HepG2 (cell line): ENCODE results near the gene TRNP1. TPM values are rescaled to one million over a fixed set of nuclear protein-coding genes. Genes with fewer than 3 reads are reported as not detected.
A peak's percentile ranks its signal among the peaks of the same experiment; 100 is the strongest.

ENCODE experiments used
- AGO1 ChIP-seq: fragments of 200-400 bp; formaldehyde crosslinking; IDR thresholded peaks from 2 replicates; pipeline ENCODE4 v1.6.1; 2017; ENCODE audit warnings: mild to moderate bottlenecking, low read depth, low read length, moderate library complexity; ENCODE audit not compliant: poor library complexity, severe bottlenecking
- CBX2 ChIP-seq, 2 experiments: fragments of 200-600 bp in 1 of 2; sonication (generic); formaldehyde crosslinking in 1 of 2; IDR thresholded peaks; 2 replicates each; pipeline versions ENCODE4 v1.7.0 to v1.8.1; 2018 to 2022; ENCODE audit warnings: low read depth in 2 of 2, low read length in 1 of 2, mild to moderate bottlenecking in 1 of 2, missing genetic modification reagents in 1 of 2
- ELF3 ChIP-seq: IDR thresholded peaks from 2 replicates; pipeline ENCODE4 v1.6.1; 2016; ENCODE audit warnings: missing genetic modification reagents, missing compliant biosample characterization
- KAT2B ChIP-seq: fragments of 150-350 bp; IDR thresholded peaks from 2 replicates; pipeline ENCODE4 v1.6.1; 2014; ENCODE audit warnings: low read depth, low read length, borderline replicate concordance
- MIER2 ChIP-seq: IDR thresholded peaks from 2 replicates; pipeline ENCODE4 v1.6.1; 2016; ENCODE audit warnings: missing biosample characterization, missing genetic modification reagents
- NFIB ChIP-seq: sonication (generic); formaldehyde crosslinking; IDR thresholded peaks from 2 replicates; pipeline ENCODE4 v1.9.0; 2021; ENCODE audit warnings: missing genetic modification reagents, mild to moderate bottlenecking, borderline replicate concordance
- ZEB1 ChIP-seq: IDR thresholded peaks from 2 replicates; pipeline ENCODE4 v1.6.1; 2012; ENCODE audit warnings: mild to moderate bottlenecking, low read depth, inconsistent platforms; ENCODE audit not compliant: insufficient replicate concordance
- ZNF337 ChIP-seq: sonication (generic); formaldehyde crosslinking; IDR thresholded peaks from 2 replicates; pipeline ENCODE4 v1.5.1; 2020; ENCODE audit warnings: missing genetic modification reagents, low read depth, mild to moderate bottlenecking, borderline replicate concordance
- ZNF558 ChIP-seq: sonication (generic); formaldehyde crosslinking; IDR thresholded peaks from 2 replicates; pipeline ENCODE4 v1.9.0; 2022; ENCODE audit warnings: mild to moderate bottlenecking, missing genetic modification reagents, borderline replicate concordance
- ZNF792 ChIP-seq: IDR thresholded peaks from 2 replicates; pipeline ENCODE4 v1.6.1; 2016
- ZSCAN20 ChIP-seq: sonication (generic); formaldehyde crosslinking; IDR thresholded peaks from 2 replicates; pipeline ENCODE4 v1.4.0; 2020; ENCODE audit warnings: missing genetic modification reagents, mild to moderate bottlenecking, borderline replicate concordance
- polyA plus RNA-seq, 8 experiments: library from polyadenylated mRNA; depleted of rRNA in 3 of 8; stranded (reverse) in 7 of 8; unstranded in 1 of 8; fragments of >200 nt; fragmentation: Illumina TruSeq in 4 of 8; extraction: Trizol in 4 of 8; gene quantifications; 2 replicates each; pipeline versions ENCODE4 v1.2.1 to v1.2.3, GENCODE V29; 2011 to 2016; ENCODE audit warnings: low read depth in 4 of 8, missing spikeins in 1 of 8, mixed read lengths in 1 of 8; ENCODE audit not compliant: insufficient read depth in 1 of 8
- total RNA-seq, 5 experiments: library from RNA; depleted of rRNA; stranded (reverse); fragments of >200 nt; fragmentation: Illumina TruSeq; extraction: Trizol; gene quantifications; 2 replicates each; pipeline ENCODE4 v1.2.3, GENCODE V29; 2016; ENCODE audit warnings: low read depth in 1 of 5
- TF ChIP-seq, protein P1 (sequence below): sonication (generic); formaldehyde crosslinking; IDR thresholded peaks from 2 replicates; pipeline ENCODE4 v1.8.1; 2023; ENCODE audit warnings: mild to moderate bottlenecking, missing genetic modification reagents, borderline replicate concordance
- TF ChIP-seq, protein P2 (sequence below): sonication (generic); formaldehyde crosslinking; IDR thresholded peaks from 2 replicates; pipeline ENCODE4 v1.4.0; 2020; ENCODE audit warnings: missing genetic modification reagents
- TF ChIP-seq, protein P3 (sequence below): sonication (generic); formaldehyde crosslinking; conservative IDR thresholded peaks from 2 replicates; pipeline ENCODE4 v1.5.0; 2020; ENCODE audit warnings: missing genetic modification reagents
- TF ChIP-seq, protein P4 (sequence below): sonication (generic); formaldehyde crosslinking; IDR thresholded peaks from 2 replicates; pipeline ENCODE4 v1.9.0; 2021; ENCODE audit warnings: missing genetic modification reagents, borderline replicate concordance
- TF ChIP-seq, protein P5 (sequence below): sonication (generic); formaldehyde crosslinking; IDR thresholded peaks from 2 replicates; pipeline ENCODE4 v1.4.0; 2020; ENCODE audit warnings: missing genetic modification reagents
- TF ChIP-seq, protein P6 (sequence below), 2 experiments: fragments of 450-650 bp in 1 of 2; sonication (generic) in 1 of 2; formaldehyde crosslinking; IDR thresholded peaks; 2 replicates each; pipeline versions ENCODE4 v1.5.0 to v1.8.0; 2020 to 2022; ENCODE audit warnings: mild to moderate bottlenecking in 1 of 2, missing genetic modification reagents in 1 of 2

Gene TRNP1
- total and polyA plus RNA-seq, 2 of the 13 experiments (the other 11 are each of a cell fraction or from before 2014, with no cell fraction given) = 42.0 to 158 TPM

DNA sequence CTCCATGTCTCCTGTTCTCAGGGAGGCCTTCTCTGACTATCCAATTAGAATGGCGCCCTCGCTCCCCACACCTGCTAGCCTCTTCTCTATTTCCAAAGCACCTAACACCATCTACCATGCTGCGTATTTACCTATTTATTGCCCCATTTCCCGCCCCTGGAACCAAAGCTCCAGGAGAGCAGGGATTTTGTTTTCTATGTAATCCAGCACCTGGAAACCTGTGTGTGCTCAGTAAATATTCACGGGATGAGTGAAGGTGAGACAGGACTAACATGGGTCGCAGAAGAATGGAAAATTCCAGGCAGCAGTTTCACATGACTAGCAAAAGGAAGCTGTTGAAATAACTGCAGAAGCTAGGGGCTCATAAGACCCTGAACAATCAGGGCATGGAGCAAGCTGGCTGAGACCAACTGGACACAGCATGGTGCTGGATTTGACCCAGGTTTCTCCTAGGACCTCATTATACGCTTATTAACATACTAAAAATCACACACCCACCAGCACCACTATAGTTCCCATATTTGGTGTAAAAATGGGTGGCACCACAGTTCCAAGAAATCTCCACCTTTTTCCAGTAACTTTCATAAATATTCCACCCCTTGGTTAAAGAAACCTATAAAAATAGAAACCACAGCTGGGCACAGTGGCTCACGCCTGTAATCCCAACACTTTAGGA lies 34.2 kb downstream of the TRNP1 start (continued):
- TF ChIP-seq, protein P1, sequence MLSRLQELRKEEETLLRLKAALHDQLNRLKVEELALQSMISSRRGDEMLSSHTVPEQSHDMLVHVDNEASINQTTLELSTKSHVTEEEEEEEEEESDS (CRISPR knock-in tag) = no peak
- TF ChIP-seq, protein P2, sequence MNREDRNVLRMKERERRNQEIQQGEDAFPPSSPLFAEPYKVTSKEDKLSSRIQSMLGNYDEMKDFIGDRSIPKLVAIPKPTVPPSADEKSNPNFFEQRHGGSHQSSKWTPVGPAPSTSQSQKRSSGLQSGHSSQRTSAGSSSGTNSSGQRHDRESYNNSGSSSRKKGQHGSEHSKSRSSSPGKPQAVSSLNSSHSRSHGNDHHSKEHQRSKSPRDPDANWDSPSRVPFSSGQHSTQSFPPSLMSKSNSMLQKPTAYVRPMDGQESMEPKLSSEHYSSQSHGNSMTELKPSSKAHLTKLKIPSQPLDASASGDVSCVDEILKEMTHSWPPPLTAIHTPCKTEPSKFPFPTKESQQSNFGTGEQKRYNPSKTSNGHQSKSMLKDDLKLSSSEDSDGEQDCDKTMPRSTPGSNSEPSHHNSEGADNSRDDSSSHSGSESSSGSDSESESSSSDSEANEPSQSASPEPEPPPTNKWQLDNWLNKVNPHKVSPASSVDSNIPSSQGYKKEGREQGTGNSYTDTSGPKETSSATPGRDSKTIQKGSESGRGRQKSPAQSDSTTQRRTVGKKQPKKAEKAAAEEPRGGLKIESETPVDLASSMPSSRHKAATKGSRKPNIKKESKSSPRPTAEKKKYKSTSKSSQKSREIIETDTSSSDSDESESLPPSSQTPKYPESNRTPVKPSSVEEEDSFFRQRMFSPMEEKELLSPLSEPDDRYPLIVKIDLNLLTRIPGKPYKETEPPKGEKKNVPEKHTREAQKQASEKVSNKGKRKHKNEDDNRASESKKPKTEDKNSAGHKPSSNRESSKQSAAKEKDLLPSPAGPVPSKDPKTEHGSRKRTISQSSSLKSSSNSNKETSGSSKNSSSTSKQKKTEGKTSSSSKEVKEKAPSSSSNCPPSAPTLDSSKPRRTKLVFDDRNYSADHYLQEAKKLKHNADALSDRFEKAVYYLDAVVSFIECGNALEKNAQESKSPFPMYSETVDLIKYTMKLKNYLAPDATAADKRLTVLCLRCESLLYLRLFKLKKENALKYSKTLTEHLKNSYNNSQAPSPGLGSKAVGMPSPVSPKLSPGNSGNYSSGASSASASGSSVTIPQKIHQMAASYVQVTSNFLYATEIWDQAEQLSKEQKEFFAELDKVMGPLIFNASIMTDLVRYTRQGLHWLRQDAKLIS (CRISPR knock-in tag) = no peak
- TF ChIP-seq CBX2 (IDR thresholded peaks at IDR 0.05; ENCODE audit: low read depth, low read length) = no peak
- TF ChIP-seq CBX2 (CRISPR knock-in tag; IDR thresholded peaks at IDR 0.05; ENCODE audit: low read depth) = no peak
- TF ChIP-seq KAT2B = no peak
- TF ChIP-seq, protein P3, sequence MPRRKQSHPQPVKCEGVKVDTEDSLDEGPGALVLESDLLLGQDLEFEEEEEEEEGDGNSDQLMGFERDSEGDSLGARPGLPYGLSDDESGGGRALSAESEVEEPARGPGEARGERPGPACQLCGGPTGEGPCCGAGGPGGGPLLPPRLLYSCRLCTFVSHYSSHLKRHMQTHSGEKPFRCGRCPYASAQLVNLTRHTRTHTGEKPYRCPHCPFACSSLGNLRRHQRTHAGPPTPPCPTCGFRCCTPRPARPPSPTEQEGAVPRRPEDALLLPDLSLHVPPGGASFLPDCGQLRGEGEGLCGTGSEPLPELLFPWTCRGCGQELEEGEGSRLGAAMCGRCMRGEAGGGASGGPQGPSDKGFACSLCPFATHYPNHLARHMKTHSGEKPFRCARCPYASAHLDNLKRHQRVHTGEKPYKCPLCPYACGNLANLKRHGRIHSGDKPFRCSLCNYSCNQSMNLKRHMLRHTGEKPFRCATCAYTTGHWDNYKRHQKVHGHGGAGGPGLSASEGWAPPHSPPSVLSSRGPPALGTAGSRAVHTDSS (CRISPR knock-in tag) = no peak
- TF ChIP-seq, protein P4, sequence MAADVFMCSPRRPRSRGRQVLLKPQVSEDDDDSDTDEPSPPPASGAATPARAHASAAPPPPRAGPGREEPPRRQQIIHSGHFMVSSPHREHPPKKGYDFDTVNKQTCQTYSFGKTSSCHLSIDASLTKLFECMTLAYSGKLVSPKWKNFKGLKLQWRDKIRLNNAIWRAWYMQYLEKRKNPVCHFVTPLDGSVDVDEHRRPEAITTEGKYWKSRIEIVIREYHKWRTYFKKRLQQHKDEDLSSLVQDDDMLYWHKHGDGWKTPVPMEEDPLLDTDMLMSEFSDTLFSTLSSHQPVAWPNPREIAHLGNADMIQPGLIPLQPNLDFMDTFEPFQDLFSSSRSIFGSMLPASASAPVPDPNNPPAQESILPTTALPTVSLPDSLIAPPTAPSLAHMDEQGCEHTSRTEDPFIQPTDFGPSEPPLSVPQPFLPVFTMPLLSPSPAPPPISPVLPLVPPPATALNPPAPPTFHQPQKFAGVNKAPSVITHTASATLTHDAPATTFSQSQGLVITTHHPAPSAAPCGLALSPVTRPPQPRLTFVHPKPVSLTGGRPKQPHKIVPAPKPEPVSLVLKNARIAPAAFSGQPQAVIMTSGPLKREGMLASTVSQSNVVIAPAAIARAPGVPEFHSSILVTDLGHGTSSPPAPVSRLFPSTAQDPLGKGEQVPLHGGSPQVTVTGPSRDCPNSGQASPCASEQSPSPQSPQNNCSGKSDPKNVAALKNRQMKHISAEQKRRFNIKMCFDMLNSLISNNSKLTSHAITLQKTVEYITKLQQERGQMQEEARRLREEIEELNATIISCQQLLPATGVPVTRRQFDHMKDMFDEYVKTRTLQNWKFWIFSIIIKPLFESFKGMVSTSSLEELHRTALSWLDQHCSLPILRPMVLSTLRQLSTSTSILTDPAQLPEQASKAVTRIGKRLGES (CRISPR knock-in tag) = no peak
- TF ChIP-seq ELF3 (CRISPR knock-in tag) = peak; percentile 39; the same call in 1 of the 2 replicates
- no peak for TF ChIP-seq ZNF792 (CRISPR knock-in tag)
- TF ChIP-seq, protein P5, sequence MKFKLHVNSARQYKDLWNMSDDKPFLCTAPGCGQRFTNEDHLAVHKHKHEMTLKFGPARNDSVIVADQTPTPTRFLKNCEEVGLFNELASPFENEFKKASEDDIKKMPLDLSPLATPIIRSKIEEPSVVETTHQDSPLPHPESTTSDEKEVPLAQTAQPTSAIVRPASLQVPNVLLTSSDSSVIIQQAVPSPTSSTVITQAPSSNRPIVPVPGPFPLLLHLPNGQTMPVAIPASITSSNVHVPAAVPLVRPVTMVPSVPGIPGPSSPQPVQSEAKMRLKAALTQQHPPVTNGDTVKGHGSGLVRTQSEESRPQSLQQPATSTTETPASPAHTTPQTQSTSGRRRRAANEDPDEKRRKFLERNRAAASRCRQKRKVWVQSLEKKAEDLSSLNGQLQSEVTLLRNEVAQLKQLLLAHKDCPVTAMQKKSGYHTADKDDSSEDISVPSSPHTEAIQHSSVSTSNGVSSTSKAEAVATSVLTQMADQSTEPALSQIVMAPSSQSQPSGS = no peak; the same call in 1 of the 2 replicates
- TF ChIP-seq ZSCAN20 (CRISPR knock-in tag) = no peak
- TF ChIP-seq ZEB1 = peak; percentile 86
- TF ChIP-seq ZNF337 = no peak
- TF ChIP-seq NFIB (CRISPR knock-in tag) = no peak
- TF ChIP-seq AGO1 = no peak
- TF ChIP-seq MIER2 = no peak
- TF ChIP-seq, protein P6, sequence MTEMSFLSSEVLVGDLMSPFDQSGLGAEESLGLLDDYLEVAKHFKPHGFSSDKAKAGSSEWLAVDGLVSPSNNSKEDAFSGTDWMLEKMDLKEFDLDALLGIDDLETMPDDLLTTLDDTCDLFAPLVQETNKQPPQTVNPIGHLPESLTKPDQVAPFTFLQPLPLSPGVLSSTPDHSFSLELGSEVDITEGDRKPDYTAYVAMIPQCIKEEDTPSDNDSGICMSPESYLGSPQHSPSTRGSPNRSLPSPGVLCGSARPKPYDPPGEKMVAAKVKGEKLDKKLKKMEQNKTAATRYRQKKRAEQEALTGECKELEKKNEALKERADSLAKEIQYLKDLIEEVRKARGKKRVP (CRISPR knock-in tag; IDR thresholded peaks at IDR 0.05) = 0 out of 4 replicates have a peak, but pooled peaks of 1 of the 2 experiments have one; percentile 17
- no peak for TF ChIP-seq ZNF558 (CRISPR knock-in tag)
